ENCODE data around the gene SLC20A1.
A peak's percentile ranks its signal among the peaks of the same experiment; 100 is the strongest.
"Not testable (repeated sequence)": the region's sequence is repeated elsewhere in the genome, so short reads cannot be mapped to it uniquely, and the experiment has no call there.

The SLC20A1 gene, protein sequence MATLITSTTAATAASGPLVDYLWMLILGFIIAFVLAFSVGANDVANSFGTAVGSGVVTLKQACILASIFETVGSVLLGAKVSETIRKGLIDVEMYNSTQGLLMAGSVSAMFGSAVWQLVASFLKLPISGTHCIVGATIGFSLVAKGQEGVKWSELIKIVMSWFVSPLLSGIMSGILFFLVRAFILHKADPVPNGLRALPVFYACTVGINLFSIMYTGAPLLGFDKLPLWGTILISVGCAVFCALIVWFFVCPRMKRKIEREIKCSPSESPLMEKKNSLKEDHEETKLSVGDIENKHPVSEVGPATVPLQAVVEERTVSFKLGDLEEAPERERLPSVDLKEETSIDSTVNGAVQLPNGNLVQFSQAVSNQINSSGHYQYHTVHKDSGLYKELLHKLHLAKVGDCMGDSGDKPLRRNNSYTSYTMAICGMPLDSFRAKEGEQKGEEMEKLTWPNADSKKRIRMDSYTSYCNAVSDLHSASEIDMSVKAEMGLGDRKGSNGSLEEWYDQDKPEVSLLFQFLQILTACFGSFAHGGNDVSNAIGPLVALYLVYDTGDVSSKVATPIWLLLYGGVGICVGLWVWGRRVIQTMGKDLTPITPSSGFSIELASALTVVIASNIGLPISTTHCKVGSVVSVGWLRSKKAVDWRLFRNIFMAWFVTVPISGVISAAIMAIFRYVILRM

DNA sequence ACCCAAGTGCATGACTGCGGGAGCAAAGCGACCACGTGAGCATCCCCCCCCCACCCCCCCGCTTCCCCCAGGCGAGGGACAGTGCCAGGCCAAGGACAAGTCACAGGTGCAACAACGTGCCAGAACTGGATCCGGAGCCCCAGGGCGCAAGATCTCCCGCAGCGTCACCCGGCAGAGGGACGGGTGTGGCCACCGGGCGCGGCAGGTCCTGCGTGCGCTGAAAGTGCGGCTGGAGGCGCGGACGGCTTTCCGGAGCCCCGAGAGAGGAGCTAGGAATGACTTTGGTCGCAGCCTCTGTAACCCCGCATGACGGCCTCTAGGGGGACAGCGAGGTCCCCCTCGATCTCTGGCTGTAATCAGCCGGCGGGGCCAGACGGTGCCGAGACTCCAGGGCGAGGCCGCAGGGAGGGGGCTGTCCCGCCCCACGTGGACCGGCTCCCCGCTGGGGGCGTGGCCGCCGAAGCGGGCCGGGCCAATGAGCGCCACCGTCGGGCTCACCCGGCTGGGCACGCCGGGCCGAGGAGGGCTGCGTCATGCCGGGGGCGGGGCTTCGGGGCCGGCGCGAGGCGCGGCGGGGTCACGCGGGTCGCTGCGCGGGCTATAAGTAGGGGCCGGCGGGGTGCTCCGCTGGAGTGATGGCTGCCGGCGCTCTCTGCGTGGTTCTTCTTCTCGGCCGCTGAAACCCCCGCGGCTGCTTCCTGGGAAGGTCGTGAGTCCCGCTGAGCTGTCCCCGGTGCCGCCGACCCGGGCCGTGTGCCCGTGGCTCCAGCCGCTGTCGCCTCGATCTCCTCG is at the start of gene SLC20A1:
Gene SLC20A1, plus strand, starts transcription at position 630 of the 792 bp plus-strand sequence. CDS start 890 bp downstream, outside the sequence.
- peak; percentile 94 to 97 for DNase-seq

DNA sequence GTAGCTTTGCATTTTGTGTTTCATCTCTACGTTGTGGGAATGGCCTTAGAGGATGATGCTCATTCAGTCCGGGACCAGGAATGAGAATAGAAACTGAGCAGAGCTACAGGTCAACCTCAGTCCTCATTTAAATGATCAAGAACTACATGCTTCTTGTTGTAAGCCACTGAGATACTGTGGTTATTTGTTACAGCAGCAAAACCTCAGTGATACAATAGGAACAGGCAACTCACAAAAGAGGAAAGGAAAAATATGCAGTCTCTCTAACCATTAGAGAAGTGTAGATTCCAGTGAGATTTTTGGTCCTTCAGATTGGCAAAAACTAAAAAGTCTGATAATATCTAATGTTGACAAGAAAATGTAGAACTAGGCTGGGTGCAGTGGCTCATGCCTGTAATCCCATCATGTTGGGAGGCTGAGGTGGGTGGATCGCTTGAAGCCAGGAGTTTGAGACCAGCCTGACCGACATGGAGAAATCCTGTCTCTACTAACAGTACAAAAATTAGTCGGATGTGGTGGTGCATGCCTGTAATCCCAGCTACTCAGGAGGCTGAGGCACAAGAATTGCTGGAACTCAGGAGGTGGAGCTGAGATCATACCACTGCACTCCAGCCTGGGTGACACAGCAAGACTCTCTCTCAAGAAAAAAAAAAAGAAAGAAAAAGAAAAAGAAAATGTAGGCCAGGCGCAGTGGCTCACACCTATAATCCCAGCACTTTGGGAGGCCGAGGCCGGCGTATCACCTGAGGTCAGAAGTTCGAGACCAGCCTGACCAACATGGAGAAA is 48.0 kb upstream of the SLC20A1 start:
- DNase-seq = no peak

DNA sequence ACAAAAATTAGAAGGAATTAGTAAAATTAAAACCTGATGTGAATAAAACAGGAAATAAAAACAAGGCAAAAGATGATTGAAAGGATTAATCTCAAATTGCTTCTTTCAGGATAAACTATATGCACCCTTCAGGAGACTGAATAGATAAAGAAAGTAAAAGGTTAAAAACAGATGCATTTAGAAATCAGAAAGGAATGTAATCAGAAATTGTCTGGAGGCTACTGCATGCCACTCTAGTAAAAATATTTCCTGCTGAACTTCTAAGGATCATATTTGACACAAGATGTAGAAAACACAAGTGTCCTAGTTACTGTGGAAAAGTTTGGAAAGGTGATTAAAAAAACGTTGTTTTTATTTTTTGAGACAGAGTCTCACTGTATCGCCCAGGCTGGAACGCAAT is 45.1 kb upstream of the SLC20A1 start:
- DNase-seq = no peak

DNA sequence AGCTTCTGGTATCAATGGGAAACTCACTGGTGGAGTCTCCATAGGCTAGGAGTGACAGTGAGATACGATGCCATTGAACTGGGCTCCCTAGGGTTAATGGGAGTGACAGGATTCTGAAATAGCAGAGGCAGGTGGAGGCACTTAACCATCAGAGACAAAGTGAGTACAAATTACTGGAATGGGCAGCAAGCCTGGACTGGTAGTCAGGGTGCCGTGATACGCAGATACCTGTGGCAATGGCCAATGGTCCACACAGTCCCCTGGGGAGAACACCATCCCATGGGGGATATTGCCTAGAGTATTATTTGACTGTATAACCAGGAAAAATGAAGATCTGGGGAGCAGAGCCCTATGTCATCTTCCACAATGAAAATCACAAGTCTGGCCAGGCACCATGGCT is 44.0 kb upstream of the SLC20A1 start:
- no peak for DNase-seq

DNA sequence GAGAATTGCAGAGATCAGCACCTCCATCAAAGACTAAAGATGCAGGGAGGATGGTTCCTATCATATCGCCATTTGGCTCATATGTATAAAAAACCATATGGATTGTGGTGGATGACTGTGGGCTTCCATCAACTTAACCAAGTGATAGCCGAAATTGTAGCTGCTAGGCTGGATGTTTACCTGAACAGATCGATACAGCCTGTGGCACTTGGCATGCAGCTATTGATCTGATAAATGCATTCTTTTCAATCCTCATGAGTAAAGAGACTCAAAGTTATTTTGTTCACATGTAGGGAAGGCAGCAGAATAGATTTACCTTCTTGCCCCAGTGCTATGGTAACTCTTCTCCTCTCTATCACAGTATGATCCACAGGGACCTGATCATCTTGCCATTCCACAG is 42.8 kb upstream of the SLC20A1 start:
- no peak for DNase-seq

DNA sequence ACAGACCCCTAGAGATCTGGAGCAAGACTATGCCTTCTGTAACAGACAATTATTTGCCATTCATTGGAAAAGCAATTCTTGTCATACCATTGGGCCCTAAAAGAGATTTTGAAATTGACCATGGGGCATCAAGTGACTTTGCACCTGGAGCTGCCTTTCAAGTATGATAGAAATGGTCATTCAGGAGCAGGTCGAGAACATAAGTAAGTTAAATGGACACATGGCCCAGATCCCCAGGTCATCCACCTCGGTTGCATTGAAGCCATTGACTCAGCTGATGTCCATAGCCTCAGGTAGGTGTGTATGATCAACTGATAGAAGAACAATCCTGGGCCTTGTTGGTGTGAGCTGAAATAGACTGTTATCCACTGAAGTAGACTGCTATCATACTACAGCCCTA is 42.0 kb upstream of the SLC20A1 start:
- no peak for DNase-seq

DNA sequence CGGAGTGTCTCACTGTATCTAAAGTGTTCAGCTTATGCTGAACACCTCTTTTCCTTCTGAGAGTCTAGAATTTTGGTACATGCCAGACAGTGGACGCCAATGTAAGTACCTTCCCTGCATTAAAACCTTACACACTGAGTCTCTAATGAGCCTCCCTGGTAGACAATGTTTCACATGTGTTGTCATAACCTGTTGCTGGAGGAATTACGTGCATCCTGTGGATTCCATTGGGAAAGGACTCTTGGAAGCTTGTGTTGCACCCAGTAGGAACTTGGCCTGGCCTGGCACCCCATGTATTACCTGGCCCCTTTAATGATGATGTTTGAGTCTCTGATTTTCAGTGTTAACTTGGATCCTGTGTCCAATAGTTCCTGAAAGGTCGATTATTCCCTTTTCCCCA is 40.8 kb upstream of the SLC20A1 start:
- no peak for DNase-seq

DNA sequence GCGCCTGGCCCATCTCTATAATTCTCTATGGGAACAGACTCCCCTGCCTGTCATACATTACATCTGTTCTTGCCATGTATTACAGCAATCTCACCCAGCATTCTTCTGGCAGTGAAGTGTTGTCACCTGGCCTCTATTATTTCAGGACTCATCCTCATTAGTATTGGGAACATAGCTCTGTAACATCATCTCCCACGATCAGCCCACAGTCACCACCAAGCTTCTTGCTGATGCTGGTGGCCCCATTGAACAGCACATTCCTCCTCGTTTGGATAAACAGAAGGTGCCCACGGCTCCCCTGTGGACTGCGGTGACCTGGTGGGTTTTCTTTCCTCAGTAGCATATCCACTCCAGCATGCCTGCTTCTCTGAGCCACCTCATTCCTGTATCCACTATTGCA is 39.8 kb upstream of the SLC20A1 start:
- no peak for DNase-seq

DNA sequence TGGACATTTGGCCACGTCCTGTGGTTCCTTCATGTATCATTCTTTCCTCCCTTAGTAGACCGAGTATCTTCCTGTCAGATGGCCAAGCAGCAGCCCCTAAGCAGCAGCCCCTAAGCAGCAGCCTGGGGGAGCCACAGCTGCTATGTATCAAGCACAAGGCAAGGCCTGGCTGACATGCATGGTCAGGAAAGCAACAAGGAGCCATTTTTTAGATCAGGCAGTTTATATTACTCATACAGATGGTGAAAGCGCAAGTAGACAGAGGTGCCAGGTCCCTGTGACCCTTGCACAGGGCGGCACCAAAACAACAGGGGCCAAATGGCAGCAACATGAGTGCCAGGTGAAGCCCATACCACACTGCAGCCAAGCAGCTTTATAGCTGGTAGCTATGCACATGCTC is 39.2 kb upstream of the SLC20A1 start:
- DNase-seq = no peak

DNA sequence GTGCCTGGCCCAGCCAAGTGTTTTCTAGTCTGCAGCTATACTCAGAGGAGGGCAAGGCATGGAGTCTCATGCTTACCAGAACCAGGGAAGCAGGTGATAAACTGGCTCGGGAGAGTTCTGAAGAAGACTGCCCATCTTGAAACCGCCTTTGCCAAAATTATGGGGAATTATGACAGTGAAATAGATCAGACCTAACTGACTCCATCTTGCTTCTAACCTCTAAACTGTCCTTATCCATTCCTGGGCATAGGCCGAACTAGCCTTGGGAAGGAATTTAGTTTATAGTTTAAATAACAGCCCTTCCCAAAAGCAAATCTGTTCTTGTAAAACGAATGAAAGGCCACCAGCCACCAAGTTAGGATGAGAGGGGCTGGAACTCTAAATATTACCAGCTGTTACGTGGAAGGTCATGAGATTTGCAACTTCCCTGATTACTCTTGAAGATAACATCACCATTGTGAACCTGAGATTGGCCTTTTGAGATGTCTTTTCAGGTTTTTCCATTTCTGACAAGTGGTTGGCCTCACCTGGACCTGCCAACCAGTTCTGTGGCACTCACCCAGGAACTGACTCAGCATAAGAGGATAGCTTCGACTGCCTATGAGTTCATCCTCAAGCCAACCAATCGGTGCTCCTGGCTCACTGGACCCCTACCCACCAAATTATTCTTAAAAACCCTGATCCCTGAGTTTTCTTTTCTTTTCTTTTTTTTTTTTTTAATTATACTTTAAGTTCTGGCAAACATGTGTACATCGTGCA is 37.9 kb upstream of the SLC20A1 start:
- no peak for DNase-seq

DNA sequence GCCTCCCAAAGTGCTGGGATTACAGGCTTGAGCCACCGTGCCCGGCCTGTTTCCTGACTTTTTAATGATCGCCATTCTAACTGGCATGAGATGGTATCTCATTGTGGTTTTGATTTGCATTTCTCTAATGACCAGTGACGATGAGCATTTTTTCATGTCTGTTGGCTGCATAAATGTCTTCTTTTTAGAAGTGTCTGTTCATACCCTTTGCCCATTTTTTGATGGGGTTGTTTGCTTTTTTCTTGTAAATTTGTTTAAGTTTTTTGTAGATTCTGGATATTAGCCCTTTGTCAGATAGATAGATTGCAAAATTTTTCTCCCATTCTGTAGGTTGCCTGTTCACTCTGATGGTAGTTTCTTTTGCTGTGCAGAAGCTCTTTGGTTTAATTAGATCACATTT is 36.4 kb upstream of the SLC20A1 start:
- DNase-seq = not testable (repeated sequence)

DNA sequence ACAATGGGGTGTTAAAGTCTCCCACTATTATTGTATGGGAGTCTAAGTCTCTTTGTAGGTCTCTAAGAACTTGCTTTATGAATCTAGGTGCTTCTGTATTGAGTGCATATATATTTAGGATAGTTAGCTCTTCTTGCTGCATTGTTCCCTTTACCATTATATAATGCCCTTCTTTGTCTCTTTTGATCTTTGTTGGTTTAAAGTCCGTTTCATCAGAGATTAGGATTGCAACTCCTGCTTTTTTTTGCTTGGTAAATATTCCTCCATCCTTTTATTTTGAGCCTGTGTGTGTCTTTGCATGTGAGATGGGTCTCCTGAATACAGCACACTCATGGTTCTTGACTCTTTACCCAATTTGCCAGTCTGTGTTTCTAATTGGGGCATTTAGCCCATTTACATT is 33.5 kb upstream of the SLC20A1 start:
- not testable (repeated sequence) for DNase-seq

DNA sequence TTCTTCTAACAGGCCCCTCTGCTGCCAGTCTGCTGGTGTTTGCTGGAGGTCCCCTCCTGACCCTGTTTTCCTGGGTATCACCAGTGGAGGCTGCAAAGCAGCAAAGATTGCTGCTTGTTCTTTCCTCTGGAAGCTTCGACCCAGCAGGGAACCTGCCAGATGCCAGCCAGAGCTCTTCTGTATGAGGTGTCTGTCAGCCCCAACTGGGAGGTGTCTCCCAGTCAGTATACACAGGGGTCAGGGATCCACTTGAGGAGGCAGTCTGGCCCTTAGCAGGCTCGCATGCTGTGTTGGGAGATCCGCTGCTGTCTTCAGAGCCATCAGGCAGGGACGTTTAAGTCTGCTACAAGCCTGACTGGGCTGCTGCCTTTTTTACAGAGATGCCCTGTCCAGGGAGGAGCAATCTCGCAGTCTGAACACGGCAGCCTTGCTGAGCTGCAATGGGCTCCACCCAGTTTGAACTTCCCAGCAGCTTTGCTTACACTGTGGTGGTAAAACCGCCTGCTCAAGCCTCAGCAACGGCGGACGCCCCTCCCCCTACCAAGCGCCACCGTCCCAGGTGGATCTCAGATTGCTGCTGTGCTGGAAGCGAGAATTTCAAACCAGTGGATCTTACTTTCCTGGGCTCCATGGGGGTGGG is 31.4 kb upstream of the SLC20A1 start:
- no peak for DNase-seq

DNA sequence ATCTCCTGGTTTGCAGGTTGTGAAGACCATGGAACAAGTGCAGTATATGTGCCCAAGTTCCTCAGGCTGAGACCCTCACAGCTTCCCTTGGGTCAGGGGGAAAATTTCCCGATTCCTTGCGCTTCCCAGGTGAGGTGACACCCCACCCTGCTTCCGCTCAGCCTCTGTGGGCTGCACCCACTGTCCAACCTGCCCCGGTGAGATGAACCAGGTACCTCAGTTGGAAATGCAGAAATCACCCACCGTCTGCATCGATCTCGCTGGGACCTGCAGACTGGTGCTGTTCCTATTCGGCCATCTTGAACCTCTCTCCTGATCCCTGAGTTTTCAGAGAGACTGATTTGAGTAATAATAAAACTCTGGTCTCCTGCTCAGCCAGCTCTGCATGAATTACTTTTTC is 30.7 kb upstream of the SLC20A1 start:
- DNase-seq = no peak

DNA sequence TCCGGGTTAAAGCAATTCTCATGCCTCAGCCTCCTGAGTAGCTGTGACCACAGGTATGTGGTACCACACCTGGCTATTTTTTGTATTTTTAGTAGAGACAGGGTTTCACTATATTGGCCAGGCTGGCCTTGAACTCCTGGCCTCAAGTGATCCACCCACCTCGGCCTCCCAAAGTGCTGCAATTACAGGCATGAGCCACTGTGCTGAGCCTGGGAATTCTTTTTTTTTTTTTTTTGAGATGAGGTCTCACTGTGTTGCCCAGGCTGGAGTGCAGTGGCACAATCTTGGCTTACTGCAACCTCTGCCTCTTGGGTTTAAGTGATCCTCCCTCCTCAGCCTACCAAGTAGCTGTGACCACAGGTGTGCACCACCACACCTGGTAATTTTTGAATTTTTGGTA is 29.9 kb upstream of the SLC20A1 start:
- DNase-seq = not testable (repeated sequence)

DNA sequence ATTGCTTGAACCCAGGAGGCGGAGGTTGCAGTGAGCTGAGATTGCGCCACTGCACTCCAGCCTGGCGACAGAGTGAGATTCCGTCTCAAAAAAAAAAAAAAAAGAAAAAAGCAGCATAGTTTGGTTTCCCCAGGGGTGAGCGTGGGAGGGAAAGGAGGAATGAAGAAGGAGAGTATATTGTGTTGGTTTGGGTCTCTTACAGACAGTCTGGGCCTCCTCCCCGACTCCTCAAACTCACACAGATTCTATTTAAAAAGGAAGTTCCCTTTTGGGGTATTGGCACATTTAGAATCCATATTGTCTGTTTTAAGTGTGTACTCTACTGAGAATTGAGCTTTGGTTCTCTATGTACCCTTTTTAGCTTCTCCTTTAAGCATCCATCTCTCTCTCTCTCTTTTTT is 27.4 kb upstream of the SLC20A1 start:
- DNase-seq = no peak

DNA sequence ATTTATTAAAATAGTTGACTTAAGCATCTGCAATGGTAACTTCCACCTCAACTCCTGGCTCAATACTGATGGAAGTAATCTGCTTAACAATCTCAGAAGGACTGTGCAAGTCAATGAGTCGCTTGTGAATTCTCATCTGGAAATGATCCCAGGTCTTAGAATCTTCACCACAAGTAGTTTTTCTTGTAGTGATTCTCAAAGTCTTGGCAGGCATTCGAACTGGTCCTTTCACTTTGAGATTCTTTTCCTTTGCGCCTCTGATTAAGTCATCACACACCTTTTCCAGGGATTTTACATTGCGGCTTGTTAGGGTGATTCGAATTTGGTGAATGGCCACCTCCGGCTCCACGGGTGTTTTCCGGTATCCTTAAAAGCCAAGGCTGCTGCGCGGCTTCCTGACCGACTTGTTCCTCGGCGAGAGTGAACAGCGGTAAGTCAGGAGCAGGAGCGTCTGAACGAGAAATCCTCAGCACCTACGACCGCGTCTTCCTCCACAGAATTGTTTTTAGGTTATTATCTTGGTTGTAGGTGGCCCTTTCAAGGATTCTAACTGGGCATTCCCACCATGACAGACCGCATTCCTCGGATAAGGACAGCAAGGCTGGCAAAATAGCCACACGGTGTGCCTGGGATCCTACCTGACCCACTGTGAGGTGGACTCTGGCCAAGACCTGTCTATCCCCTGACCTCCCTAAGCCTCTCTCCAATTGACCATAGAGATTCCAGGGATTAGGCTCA is 23.8 kb upstream of the SLC20A1 start:
- DNase-seq = no peak

DNA sequence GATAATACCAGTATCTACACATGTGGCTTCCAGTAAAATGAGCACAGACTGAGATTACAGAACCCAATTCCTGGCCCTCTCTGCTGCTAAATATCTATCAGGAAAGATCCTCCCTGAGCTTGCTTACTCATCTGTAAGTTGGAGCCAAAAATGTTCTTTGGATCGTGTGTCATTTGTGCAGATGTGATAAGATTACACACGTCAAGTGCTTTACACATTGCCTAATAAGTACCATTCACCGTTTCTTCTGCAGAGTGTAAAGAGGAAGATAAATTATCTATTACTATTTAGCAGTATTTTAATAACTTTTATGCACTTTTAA is 23.2 kb upstream of the SLC20A1 start:
- DNase-seq = no peak

DNA sequence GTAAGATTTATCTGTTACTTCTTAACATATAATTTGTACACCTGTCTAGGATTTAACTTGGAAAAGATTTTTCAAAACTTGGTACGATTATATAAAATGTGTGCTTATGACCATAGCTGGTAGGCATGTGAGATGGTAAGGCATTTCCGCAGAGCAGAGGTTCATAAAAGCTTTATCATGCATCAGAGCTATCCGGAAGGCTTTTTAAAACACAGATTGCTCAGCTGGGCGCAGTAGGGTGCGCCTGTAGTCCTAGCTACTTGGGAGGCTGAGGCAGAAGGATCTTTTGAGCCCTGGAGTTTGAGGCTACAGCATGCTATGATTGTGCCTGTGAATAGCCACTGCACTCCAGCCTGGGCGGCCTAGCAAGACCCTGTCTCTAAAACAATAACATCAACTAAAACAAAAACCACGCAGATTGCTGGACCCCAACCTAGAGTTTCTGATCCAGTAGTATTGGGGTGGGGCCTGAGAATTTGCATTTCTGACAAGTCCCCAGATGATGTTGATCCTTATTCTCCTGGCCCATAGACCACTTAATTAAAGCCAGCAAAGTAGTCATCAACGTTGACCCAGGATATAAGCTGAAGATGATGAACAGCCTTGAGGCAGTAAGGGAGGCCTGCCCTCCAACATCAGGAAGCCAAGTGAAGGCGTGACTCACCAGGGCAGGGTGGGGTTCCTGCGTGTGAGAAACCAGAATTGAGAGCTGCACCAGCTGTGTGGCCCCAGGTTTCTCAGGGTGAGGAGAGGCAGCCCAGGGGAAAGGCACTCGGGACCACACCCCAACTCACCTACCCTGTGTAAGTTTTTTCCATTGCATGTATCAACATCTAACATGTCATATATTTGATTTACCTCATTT is 21.6 kb upstream of the SLC20A1 start:
- DNase-seq = no peak
